HG02943 (cell line): ENCODE measurements around the gene ABCA9.
"Not testable (repeated sequence)": the region's sequence is repeated elsewhere in the genome, so short reads cannot be mapped to it uniquely, and the experiment has no call there.

ENCODE experiments used
- ATAC-seq: cut with Tn5 transposase; IDR thresholded peaks from one replicate; pipeline ENCODE4 v1.9.1; 2021; ENCODE audit warnings: mild to moderate bottlenecking, low read depth, moderate library complexity; ENCODE audit not compliant: unreplicated experiment

ABCA9 gene

DNA sequence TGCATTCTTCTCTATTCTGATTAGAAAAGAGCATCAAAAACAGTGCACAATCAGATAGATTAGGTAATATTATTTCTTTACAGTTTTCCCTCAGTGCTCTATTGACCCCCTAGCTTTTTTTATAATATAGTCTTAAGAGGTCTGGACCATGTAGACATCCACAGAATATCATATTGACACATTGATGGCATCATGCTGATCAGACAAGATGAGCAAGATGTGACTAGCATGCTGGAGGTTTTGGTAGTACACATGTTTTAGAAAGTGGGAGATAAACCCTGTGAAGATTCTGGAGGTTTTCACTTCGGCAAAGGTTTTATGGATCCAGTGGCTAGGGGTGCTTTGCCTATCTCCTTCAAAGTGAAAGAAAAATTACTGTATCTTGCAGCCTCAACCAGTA is 102.8 kb downstream of the ABCA9 start:
- ATAC-seq, result no peak

DNA sequence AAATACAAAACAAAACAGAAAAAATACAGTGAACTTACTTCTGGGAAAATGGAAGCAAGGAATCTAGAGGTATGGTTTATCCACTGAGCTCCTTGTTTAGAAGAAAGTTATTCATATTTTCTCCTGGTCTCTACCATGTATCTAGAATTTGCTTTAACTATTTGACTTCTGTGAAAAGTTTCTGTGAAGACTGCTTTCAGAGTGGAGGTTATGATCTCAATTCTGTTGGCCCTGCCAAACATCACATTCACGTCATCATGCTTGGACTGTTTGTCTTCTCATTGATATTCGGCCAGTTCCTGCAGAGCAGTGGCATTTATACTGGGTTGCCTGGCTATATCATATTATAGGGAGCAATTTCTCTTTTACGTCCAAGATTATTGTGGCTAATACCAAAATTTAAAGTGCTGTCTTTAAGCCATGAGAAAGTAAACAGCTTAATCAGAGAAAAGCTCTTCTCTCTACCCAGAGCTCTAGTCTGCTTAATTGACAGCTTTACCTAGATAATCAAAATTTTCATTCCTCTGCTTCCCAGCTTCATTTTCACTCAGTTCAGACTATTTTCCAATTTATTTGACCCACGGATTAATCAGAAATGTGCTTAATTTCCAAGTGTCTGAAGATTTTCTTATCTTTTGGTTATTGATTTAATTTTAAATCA is 105.4 kb downstream of the ABCA9 start, which contains the start of gene ABCA8:
ABCA8 (minus strand) TSS at position 212 of the 661 bp plus-strand sequence. CDS start 13,358 bp downstream, outside the sequence.
- ATAC-seq, result no peak

DNA sequence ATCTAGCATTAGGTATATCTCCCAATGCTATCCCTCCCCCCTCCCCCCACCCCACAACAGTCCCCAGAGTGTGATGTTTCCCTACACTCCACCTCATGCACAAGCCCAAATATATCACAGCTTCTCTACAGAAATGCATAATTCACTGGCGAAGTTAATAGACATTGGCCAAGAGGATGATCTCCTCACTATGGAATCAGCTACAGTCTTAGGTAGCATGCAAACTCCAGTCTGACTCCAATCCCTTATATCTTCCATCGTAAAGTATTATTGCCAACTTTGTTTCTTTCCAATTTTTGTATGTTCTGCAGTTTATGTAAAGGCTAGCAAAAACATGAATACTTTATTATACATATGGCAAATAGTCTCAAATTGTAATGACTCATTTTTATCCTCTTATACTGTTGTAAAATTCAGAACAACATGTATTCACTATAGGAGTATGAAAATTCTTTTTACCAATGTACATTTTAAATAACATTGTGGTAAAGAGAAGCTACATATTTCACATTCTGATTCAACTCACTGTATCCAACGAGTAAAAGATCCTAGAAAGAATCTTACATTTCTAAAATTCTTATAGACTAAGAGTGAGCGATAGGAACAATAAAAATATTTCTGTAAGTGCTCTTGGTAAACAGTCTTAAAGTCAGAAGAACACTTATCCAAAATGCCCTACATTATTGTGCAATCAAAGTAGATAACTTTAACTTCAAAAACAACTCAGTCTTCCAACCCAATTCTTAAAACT is 106.4 kb downstream of the ABCA9 start:
- ATAC-seq, result no peak

DNA sequence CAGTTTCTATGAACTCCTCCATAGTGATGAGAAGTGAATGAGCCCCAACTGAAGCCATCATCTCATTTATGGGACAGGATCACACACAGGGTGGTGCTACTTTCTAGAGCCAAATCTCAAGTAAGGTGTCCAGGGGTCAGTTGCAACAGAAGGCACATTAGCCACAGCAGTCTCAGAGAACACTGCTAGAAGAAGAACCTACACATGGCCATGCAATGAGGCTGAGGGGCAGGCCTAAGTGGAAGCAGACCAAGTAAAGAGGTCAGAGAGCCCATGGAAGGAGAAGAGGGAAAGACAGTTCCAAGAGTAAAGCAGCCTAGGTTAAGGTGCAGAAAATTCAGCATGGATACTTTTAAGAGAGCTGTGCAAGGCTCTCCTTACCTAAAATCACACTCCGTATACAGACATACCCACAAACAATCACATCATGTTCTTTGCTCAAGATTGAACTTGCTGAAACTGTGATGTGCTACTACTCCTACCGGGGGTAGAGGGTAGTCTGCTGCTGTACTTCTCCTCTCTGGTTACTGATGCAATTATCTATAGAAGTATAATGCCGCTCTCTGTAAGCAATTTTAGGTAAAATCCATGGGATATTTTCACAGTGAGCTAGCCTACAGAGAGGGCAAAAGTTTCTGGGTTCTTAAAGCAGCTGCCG is 107.3 kb downstream of the ABCA9 start:
- ATAC-seq, result no peak

DNA sequence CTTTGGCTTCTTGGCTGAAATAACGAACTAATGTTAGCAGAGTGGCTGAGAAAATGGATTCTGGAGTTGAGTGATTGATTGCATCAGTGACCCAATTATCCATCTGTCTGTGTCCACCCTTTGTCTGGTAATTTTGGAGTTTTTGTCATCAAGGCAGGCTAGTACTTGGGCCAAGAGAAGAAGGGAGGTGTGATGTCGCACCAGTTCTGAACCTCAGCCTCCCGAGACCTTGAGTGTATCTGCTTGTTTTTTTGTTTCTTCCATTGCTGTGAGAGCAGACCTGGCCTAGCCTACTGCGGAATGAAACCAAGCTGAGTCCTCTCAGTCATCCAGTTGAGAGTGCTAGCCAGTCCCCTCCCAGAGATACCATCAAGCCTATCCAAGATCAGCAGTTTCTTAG is 110.0 kb downstream of the ABCA9 start:
- no peak for ATAC-seq

DNA sequence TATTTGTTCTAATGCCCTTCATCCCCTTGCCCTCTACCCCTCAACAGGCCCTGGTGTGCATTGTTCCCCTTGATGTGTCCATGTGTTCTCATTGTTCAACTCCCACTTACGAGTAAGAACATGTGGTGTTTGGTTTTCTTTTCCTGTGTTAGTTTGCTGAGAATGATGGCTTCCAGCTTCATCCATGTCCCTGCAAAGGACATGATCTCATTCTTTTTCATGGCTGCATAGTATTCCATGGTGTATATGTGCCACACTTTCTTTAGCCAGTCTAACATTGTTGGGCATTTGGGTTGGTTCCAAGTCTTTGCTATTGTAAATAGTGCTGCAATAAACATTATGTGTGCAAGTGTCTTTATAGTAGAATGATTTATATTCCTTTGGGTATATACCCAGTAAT is 112.9 kb downstream of the ABCA9 start:
- ATAC-seq, result not testable (repeated sequence)

DNA sequence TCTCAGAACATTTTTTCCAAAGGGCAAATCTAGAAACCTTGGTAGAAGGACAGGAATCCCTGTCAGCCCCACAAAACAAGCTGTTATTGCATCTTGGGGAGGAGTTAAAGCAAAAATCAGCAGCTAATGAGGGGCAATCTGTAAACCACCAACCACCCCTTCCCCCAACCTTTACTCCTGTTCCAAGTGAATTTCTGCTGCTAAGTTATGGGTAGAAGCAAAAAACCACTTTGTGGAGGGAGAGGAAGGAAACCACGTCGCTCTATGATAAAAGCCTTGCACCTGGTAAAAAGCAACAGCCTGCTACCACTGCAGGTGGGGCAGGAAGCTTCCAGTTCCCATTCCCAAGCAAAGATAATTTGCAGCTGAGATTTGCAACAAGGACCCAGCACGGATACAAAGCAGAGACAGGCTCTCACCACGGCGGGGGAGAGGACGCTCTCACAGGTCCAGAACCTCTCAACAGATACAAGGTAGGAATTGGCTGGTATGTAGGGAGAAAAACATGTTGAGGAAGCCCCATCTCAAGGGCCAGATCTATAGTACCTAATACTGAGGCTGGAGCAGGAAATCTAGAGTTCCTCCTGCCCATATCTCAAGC is 116.2 kb downstream of the ABCA9 start:
- ATAC-seq, result no peak

DNA sequence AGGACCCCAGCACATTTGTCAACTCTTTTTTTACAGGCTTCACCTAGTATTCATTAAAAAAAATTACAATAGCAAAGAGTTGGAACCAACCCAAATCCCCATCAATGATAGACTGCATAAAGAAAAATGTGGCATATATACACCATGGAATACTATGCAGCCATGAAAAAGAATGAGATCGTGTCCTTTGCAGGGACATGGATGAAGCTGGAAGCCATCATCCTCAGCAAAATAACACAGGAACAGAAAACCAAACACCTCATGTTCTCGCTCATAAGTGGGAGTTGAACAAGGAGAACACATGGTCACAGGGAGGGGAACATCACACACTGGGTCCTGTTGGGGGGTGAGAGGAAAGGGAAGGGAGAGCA is 116.9 kb downstream of the ABCA9 start:
- ATAC-seq, result not testable (repeated sequence)

DNA sequence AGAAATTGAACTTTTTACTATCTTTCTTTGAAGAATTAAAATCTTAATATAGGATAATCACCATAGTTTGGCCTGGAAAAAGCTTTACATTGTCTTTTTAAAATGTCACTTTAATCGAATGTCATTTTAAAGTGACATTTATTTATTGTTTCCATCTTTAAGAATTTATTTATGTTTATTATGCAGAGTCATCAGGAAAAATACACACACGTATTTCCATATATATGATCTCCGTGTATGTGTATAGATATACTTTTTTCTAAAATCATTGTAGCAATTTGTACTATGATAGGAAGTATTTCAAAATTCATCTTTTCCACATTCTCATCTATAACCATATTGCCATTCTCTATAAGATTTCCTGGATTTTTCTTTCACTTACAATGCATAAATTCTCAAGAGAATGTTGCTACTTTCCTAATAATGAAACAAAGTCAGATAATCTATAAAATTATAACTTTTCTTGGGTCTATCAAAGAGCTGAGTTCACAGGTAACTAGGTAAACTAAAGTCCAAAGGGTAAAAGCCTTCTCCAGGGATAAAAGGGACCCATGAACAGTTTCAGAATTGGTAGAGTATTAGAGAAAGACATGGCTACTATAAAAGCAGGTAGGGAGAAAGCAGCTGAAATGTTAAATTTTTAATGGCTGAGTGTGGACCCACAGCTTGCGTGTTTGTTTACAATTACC is 117.5 kb downstream of the ABCA9 start:
- no peak for ATAC-seq

DNA sequence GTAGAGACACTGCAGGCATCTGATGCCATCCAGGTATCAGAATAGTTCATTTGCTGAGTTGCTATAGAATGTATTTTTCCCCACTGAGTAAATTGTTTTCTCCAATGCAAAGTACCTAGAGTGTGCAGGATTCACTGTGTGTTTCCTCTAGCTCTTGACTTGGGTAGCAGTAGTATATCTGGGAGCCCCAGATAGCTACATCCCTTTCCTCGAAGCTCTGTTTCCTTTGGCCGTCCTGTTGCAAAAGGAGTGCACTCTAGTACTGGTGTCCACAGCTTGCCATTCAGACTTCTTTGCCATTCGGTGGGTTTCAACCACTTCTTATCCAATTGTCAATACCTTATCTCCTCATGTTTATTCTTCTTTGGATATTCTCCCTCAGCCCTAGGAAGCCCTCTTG is 118.3 kb downstream of the ABCA9 start:
- no peak for ATAC-seq

DNA sequence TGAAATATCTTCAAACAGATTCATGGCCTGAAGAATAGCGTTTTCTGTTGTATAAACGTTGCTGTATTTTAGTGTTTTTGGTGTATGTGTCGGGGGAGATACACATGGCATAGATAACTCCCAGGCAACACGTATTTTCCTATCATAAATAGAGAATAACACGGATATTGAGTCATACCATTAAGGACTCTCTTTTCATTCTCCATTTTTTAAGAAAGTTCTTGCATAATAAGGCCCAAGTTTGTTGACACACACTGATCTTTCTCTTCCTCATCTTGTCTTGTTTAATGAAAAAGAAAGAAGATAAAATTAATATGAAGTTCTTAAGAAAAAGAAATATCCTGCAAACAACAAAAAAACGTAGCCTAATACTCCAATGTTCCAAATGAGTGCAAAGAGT is 119.0 kb downstream of the ABCA9 start:
- no peak for ATAC-seq

DNA sequence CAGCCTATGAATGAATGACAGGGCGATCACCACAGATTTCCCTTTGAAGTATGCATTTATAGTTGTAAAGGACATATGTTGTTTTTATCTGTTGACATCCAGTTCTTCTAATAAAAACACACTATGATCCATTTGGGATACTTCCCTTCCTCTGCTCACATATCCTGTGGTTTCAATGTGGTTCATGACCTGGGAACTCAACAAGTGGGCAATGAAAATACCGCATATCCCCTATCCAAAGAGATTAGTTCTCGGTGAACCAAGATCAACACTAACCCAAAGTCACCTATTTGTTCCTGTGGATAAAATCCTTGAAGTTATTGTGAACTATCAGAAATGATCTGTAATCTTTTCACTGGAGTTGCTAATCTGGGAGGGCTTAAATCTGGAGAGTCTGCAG is 121.5 kb downstream of the ABCA9 start:
- ATAC-seq, result no peak

DNA sequence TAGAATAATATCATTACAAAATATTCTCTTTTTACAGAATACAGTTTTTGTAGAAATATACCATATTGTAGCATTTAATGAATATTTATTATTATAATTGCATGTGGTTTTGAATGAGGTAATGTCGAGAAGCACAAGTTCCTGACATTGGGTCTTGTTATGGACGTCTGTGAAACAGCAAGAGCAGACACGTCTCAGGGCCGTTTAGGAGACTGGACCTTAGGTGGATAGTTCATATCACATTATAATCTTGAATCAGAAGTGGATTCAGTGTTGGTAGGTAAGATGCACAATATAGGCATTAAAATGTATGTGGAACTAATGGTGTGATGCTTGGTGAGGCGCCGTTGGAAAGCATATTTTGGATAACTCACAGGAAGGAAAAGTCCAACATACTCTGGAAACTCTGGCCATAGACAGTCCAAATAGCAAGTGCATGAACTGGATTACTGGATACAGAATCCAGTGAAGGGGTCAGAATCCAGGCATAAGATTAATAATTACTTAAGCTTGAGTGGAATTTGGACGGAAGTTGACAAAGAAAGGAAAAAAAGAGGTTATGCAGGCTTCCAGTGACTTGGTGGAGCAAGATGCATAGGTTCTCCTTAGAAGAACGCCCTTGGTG is 122.7 kb downstream of the ABCA9 start:
- no peak for ATAC-seq

DNA sequence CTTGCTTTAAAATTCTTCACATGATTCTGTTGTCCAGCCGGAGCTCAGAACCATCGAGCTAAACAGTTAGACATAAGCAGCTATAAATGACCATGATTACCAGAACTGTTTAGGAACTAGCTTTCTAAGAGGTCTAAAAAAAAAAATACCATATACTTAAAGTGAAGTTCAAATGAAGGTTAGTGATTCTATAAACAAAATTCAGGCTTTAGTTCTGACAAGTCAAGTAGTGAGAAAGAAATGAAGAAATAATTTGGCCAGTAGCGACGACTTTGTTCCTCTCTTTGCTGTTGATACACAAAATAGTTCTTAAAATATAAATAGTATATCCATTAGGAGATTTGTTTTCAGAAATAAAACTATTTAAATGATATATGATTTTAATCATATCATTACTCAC is 133.2 kb downstream of the ABCA9 start:
- ATAC-seq, result no peak

DNA sequence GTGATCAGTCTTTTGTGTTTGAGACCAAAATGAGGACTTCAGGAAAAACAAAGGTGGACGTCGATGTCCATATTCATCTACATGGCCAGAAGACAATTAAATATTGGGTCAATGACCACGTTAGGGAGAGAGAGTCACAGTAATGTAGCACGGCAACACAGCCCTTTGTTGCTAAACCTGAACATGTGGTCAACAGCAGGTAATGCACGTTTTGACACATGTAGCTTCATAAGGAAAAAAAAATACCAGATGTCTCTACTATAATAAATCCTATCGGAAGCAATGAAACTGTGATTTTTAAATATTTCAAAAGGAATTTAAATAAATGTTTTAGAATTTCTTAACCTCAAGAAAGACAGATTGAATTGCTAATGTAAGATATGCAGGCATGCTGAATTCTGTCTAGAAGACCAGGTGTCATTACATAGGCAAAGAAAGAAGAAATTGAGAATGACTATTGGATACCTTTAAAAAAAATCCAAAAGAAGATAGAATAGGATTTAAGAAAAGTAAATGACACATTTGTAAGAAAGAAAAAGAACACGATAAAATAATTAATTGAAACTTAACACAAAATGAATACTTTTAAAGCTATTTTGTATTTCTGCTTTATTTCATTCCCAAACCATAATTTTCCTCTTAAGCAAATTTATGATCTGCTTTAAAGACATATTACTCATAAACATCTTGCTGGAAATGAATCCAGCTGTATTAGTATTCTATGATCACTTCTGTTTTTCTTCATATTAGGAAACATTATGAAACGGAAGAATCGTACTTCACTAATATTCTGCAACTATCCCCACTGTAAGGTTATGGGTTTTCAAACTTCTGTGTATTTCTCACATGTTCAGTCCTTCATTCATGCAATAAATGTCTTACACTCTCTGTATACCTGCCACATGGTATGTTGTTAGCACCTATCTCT is 135.7 kb downstream of the ABCA9 start:
- ATAC-seq, result no peak
